ENCODE results near the gene KIAA1217.
"Not testable (repeated sequence)": the region's sequence is repeated elsewhere in the genome, so short reads cannot be mapped to it uniquely, and the experiment has no call there.

The KIAA1217 gene

GRCh38 chr10:24442641-24443174 lies 233.8 kb downstream of the KIAA1217 start:
- DNase-seq (ENCODE audit: low spot score), result not testable (repeated sequence)

- no peak for DNase-seq (ENCODE audit: low spot score)
Observed at GRCh38 chr10:24444337-24444736, 235.4 kb downstream of the KIAA1217 start.

GRCh38 chr10:24445958-24446357 lies 237.0 kb downstream of the KIAA1217 start:
- not testable (repeated sequence) for DNase-seq (ENCODE audit: low spot score)

- no peak for DNase-seq (ENCODE audit: low spot score)
Observed at GRCh38 chr10:24446739-24447138, 237.8 kb downstream of the KIAA1217 start.

GRCh38 chr10:24448351-24448999 lies 239.5 kb downstream of the KIAA1217 start:
- no peak for DNase-seq (ENCODE audit: low spot score)

- no peak for DNase-seq (ENCODE audit: low spot score)
Observed at GRCh38 chr10:24449321-24449740, 240.4 kb downstream of the KIAA1217 start.

GRCh38 chr10:24449769-24450310 lies 240.9 kb downstream of the KIAA1217 start:
- no peak for DNase-seq (ENCODE audit: low spot score)

- DNase-seq (ENCODE audit: low spot score), result no peak
Observed at GRCh38 chr10:24451325-24451820, 242.4 kb downstream of the KIAA1217 start.

- DNase-seq (ENCODE audit: low spot score), result no peak
Observed at GRCh38 chr10:24452030-24452429, 243.1 kb downstream of the KIAA1217 start.

- no peak for DNase-seq (ENCODE audit: low spot score)
Observed at GRCh38 chr10:24453404-24453830, 244.5 kb downstream of the KIAA1217 start.

- no peak for DNase-seq (ENCODE audit: low spot score)
Observed at GRCh38 chr10:24453973-24454372, 245.0 kb downstream of the KIAA1217 start.

- DNase-seq (ENCODE audit: low spot score), result no peak
Observed at GRCh38 chr10:24455447-24455846, 246.5 kb downstream of the KIAA1217 start.

GRCh38 chr10:24456322-24456721 lies 247.4 kb downstream of the KIAA1217 start:
- peak; percentile 16 for DNase-seq (ENCODE audit: low spot score)

GRCh38 chr10:24457661-24458318 lies 248.9 kb downstream of the KIAA1217 start:
- DNase-seq (ENCODE audit: low spot score), result no peak

GRCh38 chr10:24459836-24460235 lies 250.9 kb downstream of the KIAA1217 start:
- DNase-seq (ENCODE audit: low spot score), result no peak

- DNase-seq (ENCODE audit: low spot score), result no peak
Observed at GRCh38 chr10:24462291-24462813, 253.4 kb downstream of the KIAA1217 start.

- no peak for DNase-seq (ENCODE audit: low spot score)
Observed at GRCh38 chr10:24462889-24463552, 254.1 kb downstream of the KIAA1217 start.

- DNase-seq (ENCODE audit: low spot score), result no peak
Observed at GRCh38 chr10:24463611-24464426, 254.9 kb downstream of the KIAA1217 start.

- DNase-seq (ENCODE audit: low spot score), result no peak
Observed at GRCh38 chr10:24465124-24465874, 256.4 kb downstream of the KIAA1217 start.
